A549 treated with DMSO at 1 μM for 4 hours (cell line): ENCODE results near the gene KRT8. TPM values are rescaled to one million over a fixed set of nuclear protein-coding genes. Genes with fewer than 3 reads are reported as not detected.

ENCODE experiments used
- total RNA-seq: library from RNA; stranded (reverse); fragments of 200-300 nt; extraction: Qiagen RNA extraction; gene quantifications from 5 replicates; pipeline ENCODE4 v1.2.3, GENCODE V29; 2022; ENCODE audit warnings: low read depth

Gene KRT8
- 3,152 to 3,514 TPM (median 3,324 TPM) in 5 replicates for total RNA-seq

DNA sequence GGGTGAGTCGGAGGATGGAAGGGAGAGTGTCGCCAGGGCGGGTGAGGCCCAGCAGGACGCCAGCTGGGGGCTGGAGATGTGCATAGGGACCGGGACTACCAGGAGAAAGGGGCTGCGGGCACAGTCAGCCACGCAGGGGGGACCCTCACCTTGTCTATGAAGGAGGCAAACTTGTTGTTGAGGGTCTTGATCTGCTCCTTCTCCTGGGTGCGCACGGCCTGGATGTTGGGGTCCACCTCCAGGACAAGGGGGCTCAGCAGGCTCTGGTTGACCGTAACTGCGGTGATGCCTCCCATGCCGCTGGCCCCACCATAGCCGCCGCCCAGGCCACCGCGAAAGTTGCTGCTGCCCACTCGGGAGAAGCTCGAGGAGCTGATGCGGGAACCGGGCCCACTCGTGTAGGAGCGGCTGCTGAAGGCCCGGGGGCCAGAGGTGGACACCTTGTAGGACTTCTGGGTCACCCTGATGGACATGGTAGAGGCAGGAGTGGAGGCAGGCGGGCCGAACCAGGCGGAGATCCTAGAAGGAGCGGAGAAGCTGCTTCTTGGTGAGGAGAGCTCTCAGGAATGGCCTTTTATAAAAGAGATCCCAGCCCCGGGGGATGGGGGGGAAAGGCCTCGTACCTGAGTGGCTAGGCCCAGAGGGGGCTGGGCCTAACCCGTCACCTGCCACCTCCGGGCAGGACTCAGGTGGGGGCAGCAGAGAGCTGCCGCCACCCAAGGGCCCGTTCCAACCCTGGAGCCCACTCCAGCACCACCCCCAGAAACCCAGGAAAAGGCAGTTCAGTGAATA is at the start of gene KRT8:
TSS of gene KRT8 (minus strand) at position 568 of the 792 bp plus-strand sequence. CDS start at position 473, 95 bp downstream.

DNA sequence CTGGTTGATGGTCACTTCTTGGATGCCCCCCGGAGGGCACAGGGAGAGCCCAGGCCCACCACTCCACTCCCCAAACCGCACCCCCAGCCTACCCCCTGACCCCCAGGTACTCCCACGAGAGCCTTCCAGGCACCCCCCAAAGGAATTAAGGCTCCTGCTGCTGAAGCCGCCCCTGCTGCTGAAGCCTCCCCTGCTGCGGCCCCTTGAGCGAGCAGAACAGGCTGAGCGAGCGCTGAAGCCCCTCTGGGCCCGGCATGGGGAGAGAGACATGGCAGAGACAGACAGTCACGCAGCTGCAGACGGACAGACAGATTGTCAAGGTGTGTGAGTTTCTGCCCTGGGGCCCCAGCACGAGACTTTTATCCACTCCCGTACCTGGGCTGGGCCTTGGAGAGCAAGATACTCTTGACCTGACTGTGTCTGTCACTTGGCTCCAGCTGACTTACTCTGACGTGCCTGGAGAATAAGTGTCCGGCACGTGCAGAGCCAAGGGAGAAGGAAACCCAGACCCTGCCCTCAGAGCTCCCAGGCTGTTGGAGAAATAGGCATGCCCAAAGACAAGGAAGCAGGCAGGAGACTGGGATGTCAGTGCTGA is 56.1 kb downstream of the KRT8 start, which contains the start of gene KRT78:
TSS of gene KRT78 (minus strand) at position 334 of the 595 bp plus-strand sequence. CDS start at position 270, 64 bp downstream.

Other genes with a start within 250 kb of the KRT8 start
- gene KRT1, start 224.7 kb downstream of the KRT8 start, total RNA-seq, result not detected in 5 replicates
- gene KRT77, start 201.6 kb downstream of the KRT8 start, total RNA-seq, result not detected in 5 replicates
- gene KRT76, start 127.7 kb downstream of the KRT8 start, total RNA-seq, result not detected in 5 replicates
- gene KRT3, start 109.0 kb downstream of the KRT8 start, total RNA-seq, result 0.05 to 0.07 TPM (median 0.05 TPM) in 3 of 5 replicates, not detected in the others
- 2.7 to 4.0 TPM (median 3.3 TPM) in 5 replicates for gene KRT4, start 91.0 kb downstream of the KRT8 start, total RNA-seq
- 0.08 to 0.20 TPM (median 0.10 TPM) in 3 of 5 replicates, not detected in the others for gene KRT79, start 70.8 kb downstream of the KRT8 start, total RNA-seq
- 0.07 to 0.19 TPM (median 0.16 TPM) in 3 of 5 replicates, not detected in the others for gene KRT78, start 56.1 kb downstream of the KRT8 start, total RNA-seq
- gene KRT18, start 44.0 kb upstream of the KRT8 start, total RNA-seq, result 2,085 to 2,459 TPM (median 2,349 TPM) in 5 replicates
- gene EIF4B, start 101.4 kb upstream of the KRT8 start, total RNA-seq, result 258 to 413 TPM (median 299 TPM) in 5 replicates
- 9.8 to 16.6 TPM (median 11.8 TPM) in 5 replicates for gene TNS2, start 145.0 kb upstream of the KRT8 start, total RNA-seq
- gene SPRYD3, start 174.3 kb upstream of the KRT8 start, total RNA-seq, result 33.6 to 40.3 TPM (median 36.2 TPM) in 5 replicates
- gene IGFBP6, start 192.6 kb upstream of the KRT8 start, total RNA-seq, result 169 to 240 TPM (median 226 TPM) in 5 replicates
- 0.10 to 0.26 TPM (median 0.19 TPM) in 5 replicates for gene SOAT2, start 198.4 kb upstream of the KRT8 start, total RNA-seq